GOT3 (cell line): ENCODE measurements around the gene P2RX6.

ENCODE experiments used
- DNase-seq: peaks from one replicate; lab custom pipeline; 2025; ENCODE audit warnings: mixed read lengths; lab: John Stamatoyannopoulos, UW

Gene P2RX6

DNA sequence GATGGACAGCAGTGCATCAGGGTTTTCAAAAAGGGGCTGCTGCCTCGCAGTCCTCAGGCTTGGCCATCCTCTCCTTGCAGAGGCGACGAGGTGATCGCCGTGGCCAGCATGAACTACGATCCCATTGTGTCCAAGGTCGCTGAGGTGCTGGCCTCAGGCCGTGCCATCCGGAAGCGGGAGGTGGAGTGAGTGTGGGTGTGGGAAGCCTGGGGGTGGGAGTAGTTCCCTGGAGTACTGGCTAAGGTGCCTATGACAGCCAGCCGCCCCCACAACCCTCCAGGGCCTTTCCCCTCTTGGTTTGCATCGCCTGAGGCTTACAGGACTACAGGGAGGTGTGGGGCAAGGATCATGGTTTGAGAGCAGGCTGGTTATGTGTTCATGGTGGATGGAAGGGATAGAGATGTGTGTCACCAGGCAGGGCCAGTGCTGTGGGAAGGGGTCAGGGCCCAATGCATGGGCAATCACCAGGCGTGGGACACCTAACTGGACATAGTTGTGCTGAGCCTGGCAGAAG is 35.0 kb upstream of the P2RX6 start:
- no peak for DNase-seq

DNA sequence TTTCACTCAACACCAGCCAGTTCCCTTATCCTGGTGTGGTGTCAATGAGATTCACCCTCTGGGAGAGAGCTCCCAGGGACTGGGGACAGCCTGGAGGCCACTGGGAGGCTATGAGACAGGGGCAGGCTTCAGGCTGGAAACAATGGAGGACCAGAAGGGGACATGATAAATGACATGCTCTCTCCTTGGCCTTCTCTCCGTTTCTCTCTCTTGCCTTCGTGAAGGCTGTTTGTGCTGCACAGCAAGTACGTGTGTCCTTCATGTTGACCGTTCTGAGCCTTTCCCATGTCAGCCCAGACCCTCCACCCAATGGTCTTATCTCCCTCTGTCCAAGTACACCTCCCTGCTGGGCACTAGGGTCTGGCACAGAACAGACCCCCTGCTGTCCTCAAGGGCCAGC is 34.4 kb upstream of the P2RX6 start:
- no peak for DNase-seq

DNA sequence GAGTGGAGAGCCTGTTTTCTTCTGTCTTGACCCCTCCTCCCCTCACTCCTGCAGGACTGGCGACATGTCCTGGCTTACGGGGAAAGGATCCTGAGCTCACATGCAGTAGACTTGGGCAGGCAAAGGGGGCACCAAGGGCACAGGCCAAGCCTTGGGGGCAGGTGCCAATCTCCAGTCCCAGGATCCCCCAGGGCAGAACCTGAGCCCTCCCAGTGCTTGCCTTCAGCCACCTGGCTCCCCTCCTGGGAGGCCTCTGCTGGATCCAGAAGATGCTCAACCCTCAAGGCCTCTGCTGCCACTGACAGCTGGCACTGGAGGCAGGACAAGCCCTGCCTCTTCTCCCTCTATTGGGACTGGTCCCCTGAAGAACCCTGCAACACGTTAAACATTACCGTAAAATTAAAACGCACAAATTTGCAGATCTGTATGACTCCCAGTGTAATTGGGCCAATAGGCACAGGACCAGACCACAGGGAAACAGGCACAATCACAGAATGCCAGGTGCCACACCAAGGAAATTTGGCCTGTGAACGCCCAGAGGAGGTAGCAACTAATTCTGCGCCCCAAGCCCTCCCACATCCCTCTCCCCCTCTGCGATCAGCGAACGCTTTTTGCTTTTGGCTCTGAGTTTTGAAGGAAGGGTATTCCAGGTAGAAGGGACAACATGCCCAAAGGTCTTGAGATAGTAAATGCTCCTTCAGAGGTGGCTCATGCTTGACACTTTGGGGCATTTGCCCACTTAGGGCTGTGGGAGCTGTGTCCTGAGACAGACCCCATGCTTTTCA is 33.8 kb upstream of the P2RX6 start:
- no peak for DNase-seq

DNA sequence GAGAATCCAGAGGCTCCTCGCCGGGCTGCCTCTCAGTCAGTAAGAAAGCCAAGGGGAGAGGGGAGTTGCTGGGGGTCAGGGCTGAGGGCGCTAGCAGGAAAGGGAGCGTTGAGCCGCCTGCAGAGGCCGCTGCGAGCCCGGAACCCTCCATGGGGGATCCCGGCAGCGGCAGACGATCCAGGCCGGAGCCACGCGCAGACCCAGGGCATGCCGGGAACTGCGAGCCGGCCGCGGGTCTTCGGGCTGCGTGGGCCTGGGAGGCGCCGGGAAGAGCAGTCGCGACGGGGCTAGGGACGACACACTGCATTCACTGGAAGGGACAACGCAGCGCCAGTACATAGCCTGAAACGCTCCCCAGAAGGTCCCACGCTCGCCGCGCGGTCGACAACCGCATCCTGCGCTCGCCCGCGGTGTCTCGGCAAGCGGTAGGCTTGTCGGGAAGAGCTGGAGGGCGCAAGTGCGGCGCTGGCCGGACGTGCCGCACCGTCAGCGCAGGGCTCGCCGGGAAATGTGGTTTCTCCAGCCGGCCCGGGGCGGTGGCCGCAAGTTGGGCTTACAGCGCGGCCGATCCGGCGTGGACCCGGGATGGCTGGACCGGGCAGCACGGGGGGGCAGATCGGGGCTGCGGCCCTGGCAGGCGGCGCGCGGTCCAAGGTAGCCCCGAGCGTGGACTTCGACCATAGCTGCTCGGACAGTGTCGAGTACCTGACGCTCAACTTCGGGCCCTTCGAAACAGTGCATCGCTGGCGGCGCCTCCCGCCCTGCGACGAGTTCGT is 33.0 kb upstream of the P2RX6 start, which contains the start of gene LZTR1:
TSS of gene LZTR1 (plus strand) at position 511 of the 776 bp plus-strand sequence. CDS start at position 586, 75 bp downstream.
- DNase-seq = peak; percentile 63

DNA sequence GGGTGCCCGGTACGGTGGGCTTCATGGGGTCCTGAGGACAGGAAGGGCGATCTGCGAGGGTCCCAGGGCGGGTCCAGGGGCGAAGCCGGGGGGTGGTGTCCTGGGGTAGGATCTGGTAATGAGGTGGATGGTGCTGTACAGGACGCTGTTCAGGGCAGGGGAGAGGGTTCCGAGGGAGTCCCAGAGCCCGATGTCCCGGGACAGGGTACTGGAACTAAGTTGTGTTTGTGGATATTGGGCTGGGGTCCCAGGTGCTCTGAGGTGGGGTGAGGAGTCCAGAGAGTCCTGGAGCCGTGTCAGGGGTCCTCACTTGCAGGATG is 32.4 kb upstream of the P2RX6 start:
- DNase-seq = no peak

DNA sequence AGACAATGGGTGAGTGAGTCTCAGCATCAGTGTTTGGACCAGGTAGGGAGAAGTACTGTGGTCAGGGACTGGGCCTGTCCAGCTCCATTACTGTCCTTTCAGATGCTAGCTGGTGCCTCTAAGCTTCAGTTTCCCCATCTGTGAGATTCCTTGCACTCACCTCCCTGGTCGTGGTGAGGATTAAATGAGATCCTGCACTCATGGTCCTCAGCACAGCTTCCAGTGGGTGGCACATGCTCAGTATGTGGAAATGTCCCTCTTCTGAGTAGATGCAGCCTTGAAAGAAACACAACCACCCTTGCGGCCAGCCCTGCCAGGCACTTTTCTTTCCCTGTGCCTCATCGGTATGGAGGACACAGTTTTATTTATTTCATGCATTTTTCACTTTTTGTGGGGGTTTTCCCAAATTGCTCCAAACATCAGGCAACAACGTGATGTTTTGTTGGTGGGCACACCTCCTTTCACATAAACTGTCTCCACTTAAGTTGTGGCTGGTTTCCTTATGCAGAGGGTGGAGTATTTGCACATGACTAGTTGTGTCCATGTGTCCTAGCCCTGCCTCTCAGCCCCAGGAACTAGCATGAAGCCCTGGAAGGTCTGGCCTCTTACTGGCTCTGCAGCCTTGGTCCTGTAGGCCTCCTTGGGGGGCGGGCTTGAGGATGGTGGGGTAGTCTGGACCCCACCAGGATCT is 31.7 kb upstream of the P2RX6 start:
- DNase-seq = no peak

DNA sequence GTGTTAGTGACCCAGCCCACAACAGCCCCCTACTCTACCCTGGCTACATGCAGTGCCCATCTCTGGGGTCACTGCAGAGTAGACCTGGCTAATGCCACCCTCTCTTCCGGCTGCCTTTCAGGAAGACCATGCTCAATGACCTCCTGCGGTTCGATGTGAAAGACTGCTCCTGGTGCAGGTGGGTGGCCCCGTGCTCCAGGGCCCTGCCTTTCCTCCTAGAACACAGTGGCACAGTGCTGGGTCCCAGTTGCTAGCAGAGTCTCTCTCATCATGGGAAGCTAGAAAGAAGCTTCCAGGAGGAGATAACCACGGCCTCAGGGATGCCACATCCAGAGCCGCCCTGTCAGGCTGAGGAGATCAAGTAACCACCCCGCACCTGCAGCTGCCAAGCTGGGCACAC is 29.2 kb upstream of the P2RX6 start:
- no peak for DNase-seq

DNA sequence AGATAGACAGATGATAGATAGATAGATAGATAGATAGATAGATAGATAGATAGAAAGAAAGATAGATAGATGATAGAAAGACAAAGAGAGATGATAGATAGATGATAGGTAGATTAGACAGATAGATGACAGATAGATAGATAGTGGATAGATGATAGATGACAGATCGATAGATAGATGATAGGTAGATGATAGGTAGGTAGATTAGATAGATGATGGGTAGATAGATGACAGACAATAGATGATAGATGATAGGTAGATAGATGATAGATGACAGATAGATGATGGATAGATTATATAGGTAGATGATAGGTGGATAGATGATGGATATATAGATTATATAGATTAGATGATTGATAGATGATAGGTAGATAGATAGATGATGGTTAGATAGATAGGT is 28.6 kb upstream of the P2RX6 start:
- no peak for DNase-seq

DNA sequence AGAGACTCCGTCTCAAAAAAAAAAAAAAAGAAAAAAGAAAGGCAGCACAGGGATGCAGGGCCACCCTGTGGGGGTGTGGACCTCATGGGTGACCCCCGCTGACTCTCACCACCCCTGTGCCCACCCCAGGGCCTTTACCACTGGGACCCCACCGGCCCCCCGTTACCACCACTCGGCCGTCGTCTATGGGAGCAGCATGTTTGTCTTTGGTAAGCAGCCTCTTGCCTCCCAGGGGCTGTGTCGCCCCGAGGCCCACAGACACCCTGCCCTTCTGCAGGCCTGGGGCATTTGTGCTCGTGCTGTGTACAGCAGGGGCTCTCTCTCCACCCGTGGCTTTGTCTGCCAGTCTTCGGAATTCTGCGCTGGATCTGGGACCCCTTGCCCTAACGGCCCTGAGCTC is 27.6 kb upstream of the P2RX6 start:
- DNase-seq = no peak

DNA sequence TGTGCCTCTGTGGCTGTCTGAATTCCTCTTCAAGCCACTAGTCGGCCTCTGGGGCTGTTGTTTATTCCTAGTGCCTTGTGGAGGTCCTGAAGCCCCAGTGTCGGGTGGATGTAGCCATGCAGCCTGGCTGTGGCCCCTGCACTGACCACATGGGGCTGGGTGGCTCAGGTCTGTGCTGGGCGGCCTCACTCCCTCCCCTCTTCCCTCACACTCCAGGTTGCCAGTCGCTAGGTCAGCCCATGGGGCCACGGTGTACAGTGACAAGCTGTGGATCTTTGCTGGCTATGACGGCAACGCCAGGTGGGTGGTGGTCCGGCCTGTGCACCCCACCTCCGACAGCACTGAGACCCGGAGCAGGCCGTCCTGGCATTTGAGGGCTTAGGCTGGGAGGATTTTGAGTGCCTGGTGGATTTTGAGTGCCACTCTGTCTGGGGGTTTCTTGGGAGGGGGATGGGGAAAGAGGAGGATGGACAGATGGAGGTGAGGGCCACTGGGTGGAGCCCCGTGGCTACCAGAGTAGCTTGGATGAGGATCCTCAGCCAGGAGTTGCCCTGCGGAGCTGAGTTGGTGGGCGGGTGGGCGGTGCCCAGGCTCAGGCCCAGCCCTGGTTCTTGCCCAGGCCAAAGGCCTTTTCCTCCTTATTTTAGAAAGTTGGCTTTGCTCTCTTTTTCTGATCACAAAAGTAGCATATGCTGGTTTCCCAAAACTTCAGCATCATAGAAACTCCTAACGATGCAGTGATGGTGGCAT is 26.2 kb upstream of the P2RX6 start:
- no peak for DNase-seq

DNA sequence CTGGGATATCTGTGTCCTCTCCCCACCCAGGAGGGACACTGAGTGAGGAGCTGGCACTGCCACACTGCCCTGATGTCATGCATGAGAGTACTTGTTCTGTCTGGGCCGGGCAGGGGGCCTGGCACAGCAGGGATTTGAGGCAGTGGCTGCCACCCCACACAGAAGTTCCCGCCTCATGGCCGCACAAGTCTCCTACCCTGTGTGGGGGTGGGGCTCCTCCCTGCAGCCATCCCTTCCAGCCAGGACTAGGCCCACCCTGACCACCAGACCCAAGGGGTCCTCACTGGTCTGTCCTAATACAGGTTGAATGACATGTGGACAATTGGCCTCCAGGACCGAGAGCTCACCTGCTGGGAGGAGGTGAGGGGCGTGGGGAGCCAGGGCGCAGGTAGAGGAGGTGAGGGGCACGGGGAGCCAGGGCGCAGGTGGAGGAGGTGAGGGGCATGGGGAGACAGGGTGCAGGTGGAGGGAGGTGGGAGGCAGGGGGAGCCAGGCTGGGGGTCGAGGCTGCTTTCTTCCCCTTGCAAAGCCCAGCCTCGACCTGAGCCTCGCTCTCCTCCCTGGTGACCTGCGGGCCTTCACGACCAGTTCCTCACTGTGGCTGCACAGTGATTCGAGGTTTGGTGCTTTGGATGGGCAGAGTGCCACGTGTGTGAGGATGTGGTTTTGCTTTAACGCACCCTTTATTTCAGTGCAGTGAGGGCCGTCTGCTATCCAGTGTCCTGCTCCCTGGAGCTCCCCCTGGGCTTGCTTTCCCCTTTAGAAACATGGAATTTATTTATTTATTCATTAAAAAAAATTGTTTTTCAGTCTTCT is 25.4 kb upstream of the P2RX6 start:
- DNase-seq = no peak

DNA sequence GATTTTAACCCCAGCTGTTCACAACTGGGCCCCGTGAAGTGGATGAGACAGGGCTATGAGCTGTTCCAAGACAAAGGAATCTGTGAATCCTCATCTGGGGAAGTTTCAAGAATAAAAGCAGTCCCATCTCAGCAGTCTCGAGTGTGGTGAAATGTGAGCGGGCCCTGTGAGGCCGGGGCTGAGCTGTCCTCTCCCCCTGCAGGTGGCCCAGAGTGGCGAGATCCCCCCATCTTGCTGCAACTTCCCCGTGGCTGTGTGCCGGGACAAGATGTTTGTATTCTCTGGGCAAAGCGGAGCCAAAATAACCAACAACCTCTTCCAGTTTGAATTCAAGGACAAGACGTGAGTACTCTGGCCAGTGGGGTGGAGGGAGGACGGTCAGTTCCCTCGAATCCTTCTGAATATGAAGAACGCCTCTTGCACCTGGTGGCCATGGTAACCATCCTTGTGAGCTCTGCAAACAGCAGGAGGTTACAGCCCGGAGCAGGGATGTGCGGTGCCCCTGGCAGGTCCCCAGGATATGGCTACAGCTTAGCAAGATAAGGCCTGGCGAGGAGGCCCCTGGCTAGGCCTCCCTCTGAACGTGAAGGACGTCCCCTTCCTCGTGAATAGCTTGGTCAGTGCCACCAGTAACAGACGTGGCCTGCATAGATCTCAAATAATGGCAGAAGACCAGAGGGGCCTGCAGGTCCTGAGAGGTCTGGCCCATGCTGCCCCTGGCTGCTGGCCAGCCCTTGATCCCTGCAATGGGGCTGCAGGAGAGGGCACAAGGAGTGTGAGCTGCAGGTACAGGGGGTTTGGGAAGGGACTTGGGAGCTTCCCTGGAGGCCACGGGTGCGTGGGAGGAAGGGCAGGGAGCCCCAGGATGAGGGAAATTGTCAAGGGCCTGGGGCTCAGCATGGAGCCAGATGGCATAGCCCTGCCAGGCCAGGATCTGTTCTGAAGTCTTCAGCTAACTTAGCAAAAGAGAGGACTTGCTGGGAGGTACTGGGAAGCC is 24.5 kb upstream of the P2RX6 start:
- no peak for DNase-seq

DNA sequence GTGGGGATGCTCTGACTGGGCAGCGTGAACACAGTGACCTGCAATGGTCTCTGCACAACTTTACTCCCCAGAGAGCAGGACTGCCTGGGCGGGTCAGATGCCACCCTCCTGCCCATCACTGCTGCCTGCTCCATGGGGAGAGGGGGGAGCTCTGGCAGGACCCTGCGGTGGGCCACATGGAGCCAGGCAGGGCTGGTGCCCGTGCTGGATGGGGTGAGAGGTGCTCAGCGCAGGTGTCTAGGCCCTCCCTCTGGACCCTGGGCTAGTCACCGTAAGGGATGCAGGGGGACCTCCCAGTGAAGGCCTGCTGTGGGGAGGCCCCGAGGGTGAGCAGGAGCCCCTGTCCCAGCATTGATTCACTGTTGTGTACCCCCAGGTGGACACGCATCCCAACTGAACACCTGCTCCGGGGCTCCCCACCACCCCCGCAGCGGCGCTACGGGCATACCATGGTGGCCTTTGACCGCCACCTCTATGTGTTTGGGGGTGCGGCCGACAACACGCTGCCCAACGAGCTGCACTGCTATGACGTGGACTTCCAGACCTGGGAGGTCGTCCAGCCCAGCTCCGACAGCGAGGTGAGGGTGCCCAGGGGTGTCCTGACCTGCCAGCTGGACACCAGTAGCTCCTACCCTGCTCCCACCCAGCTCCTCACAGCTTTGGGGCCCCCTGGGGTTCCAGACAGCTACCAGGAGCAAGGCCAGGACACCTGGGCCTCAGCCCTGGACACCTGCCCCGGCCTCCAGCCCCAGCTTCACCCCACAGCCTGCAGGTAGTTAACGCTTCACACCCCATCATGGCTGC is 23.5 kb upstream of the P2RX6 start:
- no peak for DNase-seq

DNA sequence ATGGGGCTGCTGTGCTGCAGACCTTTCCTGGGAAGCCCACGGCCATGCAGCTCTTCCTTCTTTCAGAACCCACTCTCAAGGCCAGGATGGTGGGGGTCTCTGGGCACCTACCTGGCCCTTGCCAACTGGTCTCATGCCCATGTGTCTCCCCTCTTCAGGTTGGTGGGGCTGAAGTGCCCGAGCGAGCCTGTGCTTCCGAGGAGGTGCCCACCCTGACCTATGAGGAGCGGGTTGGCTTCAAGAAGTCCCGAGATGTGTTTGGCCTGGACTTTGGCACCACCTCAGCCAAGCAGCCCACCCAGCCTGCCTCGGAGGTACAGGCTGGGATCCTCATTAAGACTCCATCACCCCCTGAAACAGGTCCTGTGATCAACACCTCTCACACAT is 22.9 kb upstream of the P2RX6 start:
- DNase-seq = no peak

DNA sequence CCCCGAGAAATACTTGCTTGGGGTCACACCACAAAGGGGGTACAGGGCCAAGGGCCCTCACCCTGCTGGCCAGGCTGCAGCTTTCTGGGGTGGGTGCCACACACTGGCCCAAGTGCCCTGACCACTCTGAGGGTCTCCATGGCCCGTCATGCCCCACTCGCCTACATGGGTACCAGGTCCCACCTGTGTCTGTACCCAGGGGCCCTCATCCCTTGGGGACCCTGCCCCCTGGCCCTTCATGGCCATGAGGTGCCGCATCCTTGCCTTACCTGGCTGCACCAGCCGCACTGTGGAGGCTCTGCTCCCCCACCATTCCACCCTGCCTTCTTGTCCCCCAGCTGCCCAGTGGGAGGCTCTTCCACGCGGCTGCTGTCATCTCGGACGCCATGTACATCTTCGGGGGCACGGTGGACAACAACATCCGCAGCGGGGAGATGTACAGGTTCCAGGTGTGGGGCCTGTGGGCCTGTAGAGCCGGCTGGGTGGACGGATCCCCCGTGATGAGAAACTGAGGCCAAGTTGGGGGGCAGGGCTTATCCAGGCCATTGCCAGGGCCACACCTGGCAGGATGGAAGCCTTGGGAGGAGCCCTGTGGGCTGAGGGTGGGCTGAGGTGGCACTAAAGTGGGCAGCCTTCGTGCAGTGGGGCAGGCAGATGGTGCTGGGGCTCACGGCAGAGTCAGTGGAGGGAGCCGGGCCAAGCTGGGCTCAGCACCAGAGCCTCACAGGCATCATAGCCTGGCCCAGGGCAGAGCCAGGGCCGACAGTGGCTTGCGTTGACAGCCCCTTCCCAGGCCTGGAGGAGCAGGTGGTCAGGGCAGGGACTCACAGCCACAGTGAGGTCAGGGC is 22.3 kb upstream of the P2RX6 start:
- DNase-seq = no peak

DNA sequence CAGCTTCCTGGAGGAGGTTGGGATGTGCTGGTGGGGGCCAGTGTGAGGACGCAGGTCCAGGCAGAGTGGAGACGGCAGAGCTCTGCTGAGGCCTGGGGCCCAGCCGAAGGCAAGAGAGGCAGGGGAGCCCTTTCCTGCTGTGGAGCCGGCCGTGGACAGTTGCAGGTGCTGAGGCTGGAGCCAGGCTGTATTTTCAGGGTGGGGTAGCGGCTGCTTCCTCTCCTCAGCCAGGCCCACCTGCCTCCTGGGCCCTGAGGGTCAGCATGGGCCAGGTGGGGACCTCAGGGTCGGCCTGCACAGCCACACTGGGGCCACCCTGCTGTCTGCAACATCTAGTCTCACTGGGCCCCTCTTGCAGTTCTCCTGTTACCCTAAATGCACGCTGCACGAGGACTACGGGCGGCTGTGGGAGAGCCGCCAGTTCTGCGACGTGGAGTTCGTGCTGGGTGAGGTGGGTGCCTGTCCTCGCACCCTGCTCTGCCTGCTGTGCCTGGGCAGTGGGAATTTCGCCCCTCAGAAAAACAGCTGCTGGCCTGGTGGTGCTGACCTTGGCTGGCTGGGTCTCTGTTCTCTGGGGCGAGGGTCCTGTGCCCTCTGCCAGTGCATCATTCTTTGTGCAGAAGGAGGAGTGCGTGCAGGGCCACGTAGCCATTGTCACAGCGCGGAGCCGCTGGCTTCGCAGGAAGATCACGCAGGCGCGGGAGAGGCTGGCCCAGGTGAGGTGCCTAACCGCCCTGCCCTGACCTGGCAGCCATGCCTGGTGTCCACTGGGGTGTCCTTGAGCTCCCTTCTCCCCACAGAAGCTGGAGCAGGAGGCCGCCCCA is 21.4 kb upstream of the P2RX6 start:
- no peak for DNase-seq
